ENCODE measurements around the gene ATP6AP1. TPM values are rescaled to one million over a fixed set of nuclear protein-coding genes. Genes with fewer than 3 reads are reported as not detected.
"Not testable (repeated sequence)": the region's sequence is repeated elsewhere in the genome, so short reads cannot be mapped to it uniquely, and the experiment has no call there.

ATP6AP1 gene
- total and polyA plus RNA-seq, 2 of the 13 experiments (the other 11 are each of a cell fraction or from before 2014, with no cell fraction given), result 56.7 to 110 TPM

- H3K79me2 ChIP-seq (ENCODE audit: insufficient read depth, low read length); H3K4me1 ChIP-seq (ENCODE audit: insufficient read depth, low read length); CTCF ChIA-PET (ENCODE audit: low intra/inter-chr PET ratio, low total read pairs); BruUV-seq (replicated peaks); DNase-seq (ENCODE audit: low spot score); H3K4me3 ChIP-seq (replicated peaks in 1 of 3; ENCODE audit: insufficient read depth in 1 of 3, low read depth in 2 of 3, low read length in 3 of 3); in situ Hi-C loops (cut with HindIII; ENCODE audit: extremely low pct_ligation_motif_present, low pct_unique_long_range_greater_than_20kb); H4K20me1 ChIP-seq (ENCODE audit: insufficient read depth, low read length); intact Hi-C loops (cut with micrococcal nuclease; ENCODE audit: unreplicated experiment); H3K9ac ChIP-seq (ENCODE audit: insufficient read depth, low read depth, low read length); H3K9me3 ChIP-seq (ENCODE audit: low read length); POLR2A ChIA-PET; H3K27ac ChIP-seq (ENCODE audit: extremely low read length, insufficient read depth, low read length); H2AFZ ChIP-seq (ENCODE audit: low read length); H3K36me3 ChIP-seq (replicated peaks in 1 of 2; ENCODE audit: control insufficient read depth in 1 of 2, insufficient read depth in 2 of 2, low read length in 2 of 2); H3K27me3 ChIP-seq (ENCODE audit: control insufficient read depth in 1 of 2, insufficient read depth in 2 of 2, low read length in 2 of 2); H3K4me2 ChIP-seq (ENCODE audit: low read depth, low read length): not testable (repeated sequence)
- no CpG with 5 or more reads among the region's 20 CpGs for WGBS (ENCODE audit: low lambda C conversion rate)
- peak; percentile 36 for FAIRE-seq
- ATAC-seq, result peak; percentile 18
These were observed 40.4 kb upstream of the ATP6AP1 start for GRCh38 chrX:154388094-154388493.

- ATAC-seq; DNase-seq (ENCODE audit: low spot score); in situ Hi-C loops (cut with HindIII; ENCODE audit: extremely low pct_ligation_motif_present, low pct_unique_long_range_greater_than_20kb); BruUV-seq (replicated peaks); FAIRE-seq; H3K4me3 ChIP-seq (replicated peaks in 1 of 3; ENCODE audit: insufficient read depth in 1 of 3, low read depth in 2 of 3, low read length in 3 of 3); H3K27me3 ChIP-seq (ENCODE audit: control insufficient read depth in 1 of 2, insufficient read depth in 2 of 2, low read length in 2 of 2); H3K4me1 ChIP-seq (ENCODE audit: insufficient read depth, low read length); H3K4me2 ChIP-seq (ENCODE audit: low read depth, low read length); H4K20me1 ChIP-seq (ENCODE audit: insufficient read depth, low read length); intact Hi-C loops (cut with micrococcal nuclease; ENCODE audit: unreplicated experiment); H3K9ac ChIP-seq (ENCODE audit: insufficient read depth, low read depth, low read length); CTCF ChIA-PET (ENCODE audit: low intra/inter-chr PET ratio, low total read pairs); H3K79me2 ChIP-seq (ENCODE audit: insufficient read depth, low read length); H3K9me3 ChIP-seq (ENCODE audit: low read length); H2AFZ ChIP-seq (ENCODE audit: low read length); H3K36me3 ChIP-seq (replicated peaks in 1 of 2; ENCODE audit: control insufficient read depth in 1 of 2, insufficient read depth in 2 of 2, low read length in 2 of 2); H3K27ac ChIP-seq (ENCODE audit: extremely low read length, insufficient read depth, low read length); POLR2A ChIA-PET: not testable (repeated sequence)
- WGBS (ENCODE audit: low lambda C conversion rate), result no CpG with 5 or more reads among the region's 16 CpGs
These were observed 39.8 kb upstream of the ATP6AP1 start for GRCh38 chrX:154388649-154389048.

- H3K27me3 ChIP-seq (ENCODE audit: control insufficient read depth in 1 of 2, insufficient read depth in 2 of 2, low read length in 2 of 2); H3K4me3 ChIP-seq (replicated peaks in 1 of 3; ENCODE audit: insufficient read depth in 1 of 3, low read depth in 2 of 3, low read length in 3 of 3); H4K20me1 ChIP-seq (ENCODE audit: insufficient read depth, low read length); in situ Hi-C loops (cut with HindIII; ENCODE audit: extremely low pct_ligation_motif_present, low pct_unique_long_range_greater_than_20kb); H3K36me3 ChIP-seq (replicated peaks in 1 of 2; ENCODE audit: control insufficient read depth in 1 of 2, insufficient read depth in 2 of 2, low read length in 2 of 2); H3K4me2 ChIP-seq (ENCODE audit: low read depth, low read length); BruUV-seq (replicated peaks); intact Hi-C loops (cut with micrococcal nuclease; ENCODE audit: unreplicated experiment); H3K27ac ChIP-seq (ENCODE audit: extremely low read length, insufficient read depth, low read length); H2AFZ ChIP-seq (ENCODE audit: low read length); H3K9ac ChIP-seq (ENCODE audit: insufficient read depth, low read depth, low read length); H3K4me1 ChIP-seq (ENCODE audit: insufficient read depth, low read length); CTCF ChIA-PET (ENCODE audit: low intra/inter-chr PET ratio, low total read pairs); DNase-seq (ENCODE audit: low spot score); H3K79me2 ChIP-seq (ENCODE audit: insufficient read depth, low read length); H3K9me3 ChIP-seq (ENCODE audit: low read length); POLR2A ChIA-PET: not testable (repeated sequence)
- WGBS (ENCODE audit: low lambda C conversion rate), result no CpG with 5 or more reads among the region's 121 CpGs
- FAIRE-seq (peak; percentile 95), ATAC-seq (peak; percentile 67)
These were observed 38.4 kb upstream of the ATP6AP1 start for GRCh38 chrX:154389812-154390747.
